GM19351 (cell line): ENCODE results near the gene RAB15.
"Not testable (repeated sequence)": the region's sequence is repeated elsewhere in the genome, so short reads cannot be mapped to it uniquely, and the experiment has no call there.

Experiments
- ATAC-seq: cut with Tn5 transposase; IDR thresholded peaks from one replicate; pipeline ENCODE4 v1.9.1; 2021; ENCODE audit warnings: mild to moderate bottlenecking, moderate library complexity; ENCODE audit not compliant: unreplicated experiment

Gene RAB15

DNA sequence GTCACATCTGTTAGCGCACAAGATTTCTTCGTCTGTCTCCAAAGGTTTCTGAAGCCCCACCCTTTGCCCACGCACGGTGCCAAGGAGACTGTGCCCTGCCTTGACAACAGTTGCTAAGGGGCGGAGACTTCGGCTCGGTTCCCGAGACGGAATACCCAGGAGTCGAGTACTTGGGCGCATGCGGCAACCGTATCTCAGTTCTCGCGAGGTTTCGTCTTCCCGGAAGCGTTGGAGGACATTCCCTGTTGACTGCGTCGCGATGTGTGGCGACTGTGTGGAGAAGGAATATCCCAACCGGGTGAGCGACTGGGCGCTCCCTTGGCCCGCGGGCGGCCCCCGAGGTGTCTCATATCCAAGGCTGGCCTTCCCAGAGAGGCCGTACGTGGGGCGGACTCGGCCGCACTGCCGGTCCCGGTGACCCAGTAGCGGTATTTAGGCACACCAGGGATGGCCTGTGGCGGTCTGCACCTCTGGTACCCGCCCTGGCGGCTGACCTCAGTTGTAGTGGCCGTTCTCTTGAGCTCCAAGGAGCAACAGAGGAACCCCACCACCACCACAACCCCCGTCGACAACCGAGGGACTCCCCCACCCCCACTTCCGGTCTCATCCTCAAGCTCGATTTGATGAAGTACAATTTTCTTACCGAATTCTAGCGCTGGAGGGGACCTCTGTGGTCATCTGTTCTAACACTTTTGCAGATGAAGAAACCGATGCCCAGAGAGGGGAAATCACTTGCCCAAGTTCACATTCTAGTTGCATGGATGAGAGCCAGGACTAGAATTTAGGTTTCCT lies 57.7 kb downstream of the RAB15 start, which contains the start of gene CHURC1:
TSS of gene CHURC1 (plus strand) at position 219 of the 792 bp plus-strand sequence. CDS start at position 260, 41 bp downstream.
- ATAC-seq: peak; percentile 95

DNA sequence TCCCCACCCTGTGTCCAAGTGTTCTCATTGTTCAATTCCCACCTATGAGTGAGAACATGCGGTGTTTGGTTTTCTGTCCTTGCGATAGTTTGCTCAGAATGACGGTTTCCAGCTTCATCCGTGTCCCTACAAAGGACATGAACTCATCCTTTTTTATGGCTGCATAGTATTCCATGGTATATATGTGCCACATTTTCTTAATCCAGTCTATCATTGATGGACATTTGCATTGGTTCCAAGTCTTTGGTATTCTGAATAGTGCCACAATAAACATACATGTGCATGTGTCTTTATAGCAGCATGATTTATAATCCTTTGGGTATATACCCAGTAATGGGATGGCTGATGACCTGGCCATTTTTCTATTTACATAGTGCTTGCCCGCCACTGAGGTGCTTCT lies 58.7 kb downstream of the RAB15 start:
- ATAC-seq: not testable (repeated sequence)

DNA sequence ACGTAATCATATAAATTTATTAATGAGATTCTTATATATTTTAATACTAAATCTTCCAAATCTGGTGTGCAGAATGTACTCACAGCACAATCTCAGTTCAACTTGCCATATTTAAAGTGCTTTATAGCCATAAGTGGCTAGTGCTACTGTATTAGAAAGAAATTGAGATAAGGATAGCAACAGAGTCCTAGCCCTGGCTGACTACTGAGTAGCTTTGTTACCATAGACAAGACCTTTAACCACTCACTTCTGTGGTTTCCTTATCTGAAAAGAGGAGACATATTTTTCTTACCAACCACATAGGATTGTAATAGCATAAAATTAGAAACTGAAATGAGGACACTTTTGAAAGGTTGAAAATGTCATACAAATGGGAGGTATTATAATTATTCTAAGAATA lies 59.9 kb downstream of the RAB15 start:
- no peak for ATAC-seq

DNA sequence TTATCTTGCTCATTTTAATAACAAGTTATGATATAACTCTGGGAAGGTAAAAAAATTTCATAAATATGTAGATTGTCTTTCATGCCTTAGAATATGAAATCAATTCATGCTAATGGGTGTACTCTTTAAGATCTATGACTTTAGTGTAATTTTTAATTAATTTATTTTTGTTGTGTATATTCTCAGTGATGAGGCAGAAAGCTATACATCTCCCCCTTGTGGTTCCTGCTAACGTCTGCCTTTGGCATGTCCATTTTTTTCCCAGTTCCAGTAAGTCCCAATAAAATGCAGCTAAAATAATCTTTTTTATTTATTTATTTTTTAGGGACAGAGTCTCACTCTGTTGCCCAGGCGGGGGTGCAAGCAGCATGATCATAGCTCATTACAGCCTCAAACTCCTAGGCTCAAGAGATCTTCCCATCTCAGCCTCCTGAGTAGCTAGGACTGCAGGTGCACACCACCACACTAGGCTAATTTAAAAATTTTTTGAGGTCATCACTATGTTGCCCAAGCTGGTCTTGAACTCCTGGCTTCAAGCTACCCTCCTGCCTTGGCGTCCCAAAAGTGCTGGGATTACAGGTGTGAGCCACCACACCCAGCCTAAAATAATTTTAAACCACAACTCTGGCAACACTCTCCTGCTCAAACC lies 61.2 kb downstream of the RAB15 start:
- ATAC-seq: no peak

DNA sequence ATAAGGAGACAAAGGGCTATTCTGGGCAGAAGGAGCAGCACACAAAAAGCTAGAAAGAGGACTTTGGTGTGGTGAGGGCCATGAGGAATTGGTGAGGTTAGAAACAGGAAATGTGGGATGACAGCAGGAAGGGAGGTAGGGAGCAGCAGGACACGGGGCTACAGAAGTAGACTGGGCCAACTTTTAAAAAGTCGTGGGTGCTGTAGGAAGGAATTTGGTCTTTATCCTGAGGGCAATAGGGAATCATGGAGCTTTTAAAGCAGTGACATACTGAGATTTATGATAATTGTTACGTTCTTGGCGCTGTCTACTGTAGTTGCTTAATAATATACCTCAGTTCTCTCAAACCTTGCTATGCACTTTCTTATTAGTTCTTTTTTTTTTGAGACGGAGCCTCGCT lies 66.1 kb downstream of the RAB15 start:
- no peak for ATAC-seq

DNA sequence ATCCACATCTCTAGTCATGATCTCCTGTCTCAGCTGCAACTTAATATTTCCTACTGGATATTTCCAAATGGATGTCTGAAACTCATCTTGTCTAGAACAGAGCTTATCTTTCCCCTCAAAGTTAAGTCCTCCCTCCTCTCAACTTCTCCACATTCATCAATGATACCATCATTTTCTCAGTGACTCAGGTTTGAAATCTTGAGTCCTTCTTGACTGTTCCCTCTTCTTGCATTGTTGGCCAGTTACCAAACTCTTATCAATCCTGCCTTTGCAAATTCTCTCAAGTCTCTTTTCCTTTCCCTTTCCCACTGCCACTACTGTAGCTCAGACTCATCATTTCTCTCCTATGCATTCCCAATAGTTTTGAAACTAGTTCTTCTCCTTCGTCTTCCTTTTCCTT lies 72.2 kb downstream of the RAB15 start:
- no peak for ATAC-seq
